Measurements from ENCODE around the gene CTSG.
A peak's percentile ranks its signal among the peaks of the same experiment; 100 is the strongest.
"Not testable (repeated sequence)": the region's sequence is repeated elsewhere in the genome, so short reads cannot be mapped to it uniquely, and the experiment has no call there.

The CTSG gene

GRCh38 chr14:24549064-24549463, 27.0 kb downstream of the CTSG start:
- H3K36me3 ChIP-seq (ENCODE audit: control insufficient read depth in 4 of 4, insufficient read depth in 4 of 4, low read length in 3 of 4); H3K4me3 ChIP-seq (ENCODE audit: control insufficient read depth in 1 of 7, extremely low read depth in 1 of 7, insufficient read depth in 4 of 7, low read depth in 2 of 7, low read length in 6 of 7); CTCF ChIA-PET; H3K27me3 ChIP-seq (replicated peaks in 2 of 5; ENCODE audit: control insufficient read depth in 4 of 5, insufficient read depth in 5 of 5, low read length in 4 of 5); H3K27ac ChIP-seq (ENCODE audit: insufficient read depth in 1 of 2, low read depth in 1 of 2, low read length in 2 of 2, poor library complexity in 1 of 2, severe bottlenecking in 2 of 2); H3K4me1 ChIP-seq (ENCODE audit: control extremely low read depth in 1 of 4, control insufficient read depth in 4 of 4, insufficient read depth in 4 of 4, low read length in 3 of 4); DNase-seq; POLR2A ChIA-PET: not testable (repeated sequence)
- H3K9me3 ChIP-seq (ENCODE audit: control extremely low read depth in 1 of 5, control insufficient read depth in 4 of 5, insufficient read depth in 2 of 5, low read depth in 1 of 5, low read length in 4 of 5): peaks cover 2 to 15% (median 4%) of the 10 kb centered on the region in 5 experiments
- WGBS (ENCODE audit: insufficient coverage): 47% methylated on average over 1 of the region's 1 CpG

- Histone ChIP-seq H3K27ac (ENCODE audit: insufficient read depth in 1 of 2, low read depth in 1 of 2, low read length in 2 of 2, poor library complexity in 1 of 2, severe bottlenecking in 2 of 2) (no peak overlapping the region), H3K4me3 (ENCODE audit: control insufficient read depth in 1 of 7, extremely low read depth in 1 of 7, insufficient read depth in 4 of 7, low read depth in 2 of 7, low read length in 6 of 7) (no peak overlapping the region), H3K4me1 (ENCODE audit: control extremely low read depth in 1 of 4, control insufficient read depth in 4 of 4, insufficient read depth in 4 of 4, low read length in 3 of 4) (no peaks in the 10 kb centered on the region), H3K36me3 (ENCODE audit: control insufficient read depth in 4 of 4, insufficient read depth in 4 of 4, low read length in 3 of 4) (no peaks in the 10 kb centered on the region), H3K9me3 (ENCODE audit: control extremely low read depth in 1 of 5, control insufficient read depth in 4 of 5, insufficient read depth in 2 of 5, low read depth in 1 of 5, low read length in 4 of 5) (peaks cover 0 to 13% (median 0%) of the 10 kb centered on the region in 5 experiments), H3K27me3 (replicated peaks in 2 of 5; ENCODE audit: control insufficient read depth in 4 of 5, insufficient read depth in 5 of 5, low read length in 4 of 5) (no peaks in the 10 kb centered on the region)
- DNase-seq: no peak
- WGBS (ENCODE audit: insufficient coverage): 90% methylated on average over 2 of the region's 2 CpGs
- ChIA-PET POLR2A (no interaction called here), CTCF (no interaction called here)
These were observed 33.6 kb downstream of the CTSG start for GRCh38 chr14:24542346-24542936.

DNA sequence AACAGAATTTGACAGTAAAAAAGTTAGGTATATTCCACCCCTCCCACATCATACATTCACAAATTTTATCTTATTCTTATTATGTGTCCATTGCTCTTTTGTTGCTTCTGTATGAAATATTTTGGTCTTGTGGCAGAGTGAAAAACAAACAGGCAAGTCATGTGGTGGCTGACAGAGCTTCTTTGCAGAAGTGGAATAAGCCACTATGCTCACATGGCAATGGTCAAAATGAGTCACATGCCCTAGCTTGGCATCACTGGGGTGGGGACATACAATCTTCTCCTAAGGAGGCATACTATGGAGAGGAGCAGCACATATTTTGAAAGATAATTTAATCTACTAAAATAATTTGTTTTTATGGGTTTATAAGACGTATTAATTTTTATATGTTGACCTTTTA, 40.3 kb downstream of the CTSG start:
- H3K9me3 ChIP-seq (ENCODE audit: control extremely low read depth in 1 of 5, control insufficient read depth in 4 of 5, insufficient read depth in 2 of 5, low read depth in 1 of 5, low read length in 4 of 5): no peaks in the 10 kb centered on the region
- no peaks in the 10 kb centered on the region for H3K36me3 ChIP-seq (ENCODE audit: control insufficient read depth in 4 of 4, insufficient read depth in 4 of 4, low read length in 3 of 4)
- no peak overlapping the region for H3K27ac ChIP-seq (ENCODE audit: insufficient read depth in 1 of 2, low read depth in 1 of 2, low read length in 2 of 2, poor library complexity in 1 of 2, severe bottlenecking in 2 of 2)
- H3K4me1 ChIP-seq (ENCODE audit: control extremely low read depth in 1 of 4, control insufficient read depth in 4 of 4, insufficient read depth in 4 of 4, low read length in 3 of 4): peaks cover 4 to 26% (median 13%) of the 10 kb centered on the region in 4 experiments
- no CpG with 5 or more reads among the region's 1 CpG for WGBS (ENCODE audit: insufficient coverage)
- H3K27me3 ChIP-seq (replicated peaks in 2 of 5; ENCODE audit: control insufficient read depth in 4 of 5, insufficient read depth in 5 of 5, low read length in 4 of 5): no peaks in the 10 kb centered on the region
- ChIA-PET POLR2A (no interaction called here), CTCF (no interaction called here)
- H3K4me3 ChIP-seq (ENCODE audit: control insufficient read depth in 1 of 7, extremely low read depth in 1 of 7, insufficient read depth in 4 of 7, low read depth in 2 of 7, low read length in 6 of 7): no peak overlapping the region
- peak in 2 of 3 donors; percentile 69 to 75 for DNase-seq

- DNase-seq: peak in 2 of 3 donors; percentile 71 to 77
- 0% methylated on average over 2 of the region's 3 CpGs for WGBS (ENCODE audit: insufficient coverage)
- ChIA-PET POLR2A (no interaction called here), CTCF (no interaction called here)
- Histone ChIP-seq H3K4me3 (ENCODE audit: control insufficient read depth in 1 of 7, extremely low read depth in 1 of 7, insufficient read depth in 4 of 7, low read depth in 2 of 7, low read length in 6 of 7) (no peak overlapping the region), H3K36me3 (ENCODE audit: control insufficient read depth in 4 of 4, insufficient read depth in 4 of 4, low read length in 3 of 4) (no peaks in the 10 kb centered on the region), H3K27me3 (replicated peaks in 2 of 5; ENCODE audit: control insufficient read depth in 4 of 5, insufficient read depth in 5 of 5, low read length in 4 of 5) (no peaks in the 10 kb centered on the region), H3K9me3 (ENCODE audit: control extremely low read depth in 1 of 5, control insufficient read depth in 4 of 5, insufficient read depth in 2 of 5, low read depth in 1 of 5, low read length in 4 of 5) (no peaks in the 10 kb centered on the region), H3K4me1 (ENCODE audit: control extremely low read depth in 1 of 4, control insufficient read depth in 4 of 4, insufficient read depth in 4 of 4, low read length in 3 of 4) (peaks cover 4 to 26% (median 13%) of the 10 kb centered on the region in 4 experiments), H3K27ac (ENCODE audit: insufficient read depth in 1 of 2, low read depth in 1 of 2, low read length in 2 of 2, poor library complexity in 1 of 2, severe bottlenecking in 2 of 2) (peak overlapping the region in 1 of 2 experiments; percentile 30)
These were observed 41.8 kb downstream of the CTSG start for GRCh38 chr14:24534286-24534685.

- POLR2A ChIA-PET: not testable (repeated sequence)
- WGBS (ENCODE audit: insufficient coverage): 84% methylated on average over 9 of the region's 15 CpGs
These were observed 50.0 kb downstream of the CTSG start for GRCh38 chr14:24525877-24526620.

More at GRCh38 chr14:24525877-24526620, 50.0 kb downstream of the CTSG start:
- DNase-seq; H3K4me3 ChIP-seq (ENCODE audit: control insufficient read depth in 1 of 7, extremely low read depth in 1 of 7, insufficient read depth in 4 of 7, low read depth in 2 of 7, low read length in 6 of 7); H3K4me1 ChIP-seq (ENCODE audit: control extremely low read depth in 1 of 4, control insufficient read depth in 4 of 4, insufficient read depth in 4 of 4, low read length in 3 of 4); H3K36me3 ChIP-seq (ENCODE audit: control insufficient read depth in 4 of 4, insufficient read depth in 4 of 4, low read length in 3 of 4); H3K27ac ChIP-seq (ENCODE audit: insufficient read depth in 1 of 2, low read depth in 1 of 2, low read length in 2 of 2, poor library complexity in 1 of 2, severe bottlenecking in 2 of 2); CTCF ChIA-PET; H3K27me3 ChIP-seq (replicated peaks in 2 of 5; ENCODE audit: control insufficient read depth in 4 of 5, insufficient read depth in 5 of 5, low read length in 4 of 5); H3K9me3 ChIP-seq (ENCODE audit: control extremely low read depth in 1 of 5, control insufficient read depth in 4 of 5, insufficient read depth in 2 of 5, low read depth in 1 of 5, low read length in 4 of 5): not testable (repeated sequence)

All from common myeloid progenitor, CD34-positive (primary cell).